GM18868 (cell line): Measurements from ENCODE around the gene TIMELESS.
A peak's percentile ranks its signal among the peaks of the same experiment; 100 is the strongest.
"Not testable (repeated sequence)": the region's sequence is repeated elsewhere in the genome, so short reads cannot be mapped to it uniquely, and the experiment has no call there.

Source experiments
- ATAC-seq: cut with Tn5 transposase; IDR thresholded peaks from one replicate; pipeline ENCODE4 v1.9.1; 2021; ENCODE audit warnings: mild to moderate bottlenecking, moderate library complexity; ENCODE audit not compliant: unreplicated experiment

Gene TIMELESS, protein sequence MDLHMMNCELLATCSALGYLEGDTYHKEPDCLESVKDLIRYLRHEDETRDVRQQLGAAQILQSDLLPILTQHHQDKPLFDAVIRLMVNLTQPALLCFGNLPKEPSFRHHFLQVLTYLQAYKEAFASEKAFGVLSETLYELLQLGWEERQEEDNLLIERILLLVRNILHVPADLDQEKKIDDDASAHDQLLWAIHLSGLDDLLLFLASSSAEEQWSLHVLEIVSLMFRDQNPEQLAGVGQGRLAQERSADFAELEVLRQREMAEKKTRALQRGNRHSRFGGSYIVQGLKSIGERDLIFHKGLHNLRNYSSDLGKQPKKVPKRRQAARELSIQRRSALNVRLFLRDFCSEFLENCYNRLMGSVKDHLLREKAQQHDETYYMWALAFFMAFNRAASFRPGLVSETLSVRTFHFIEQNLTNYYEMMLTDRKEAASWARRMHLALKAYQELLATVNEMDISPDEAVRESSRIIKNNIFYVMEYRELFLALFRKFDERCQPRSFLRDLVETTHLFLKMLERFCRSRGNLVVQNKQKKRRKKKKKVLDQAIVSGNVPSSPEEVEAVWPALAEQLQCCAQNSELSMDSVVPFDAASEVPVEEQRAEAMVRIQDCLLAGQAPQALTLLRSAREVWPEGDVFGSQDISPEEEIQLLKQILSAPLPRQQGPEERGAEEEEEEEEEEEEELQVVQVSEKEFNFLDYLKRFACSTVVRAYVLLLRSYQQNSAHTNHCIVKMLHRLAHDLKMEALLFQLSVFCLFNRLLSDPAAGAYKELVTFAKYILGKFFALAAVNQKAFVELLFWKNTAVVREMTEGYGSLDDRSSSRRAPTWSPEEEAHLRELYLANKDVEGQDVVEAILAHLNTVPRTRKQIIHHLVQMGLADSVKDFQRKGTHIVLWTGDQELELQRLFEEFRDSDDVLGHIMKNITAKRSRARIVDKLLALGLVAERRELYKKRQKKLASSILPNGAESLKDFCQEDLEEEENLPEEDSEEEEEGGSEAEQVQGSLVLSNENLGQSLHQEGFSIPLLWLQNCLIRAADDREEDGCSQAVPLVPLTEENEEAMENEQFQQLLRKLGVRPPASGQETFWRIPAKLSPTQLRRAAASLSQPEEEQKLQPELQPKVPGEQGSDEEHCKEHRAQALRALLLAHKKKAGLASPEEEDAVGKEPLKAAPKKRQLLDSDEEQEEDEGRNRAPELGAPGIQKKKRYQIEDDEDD

GRCh38 chr12:56448860-56449621, at the start of gene TIMELESS:
Gene TIMELESS (minus strand): TSS chr12:56449426. CDS start chr12:56434170, 15,256 bp downstream.
- ATAC-seq = peak; percentile 96

DNA sequence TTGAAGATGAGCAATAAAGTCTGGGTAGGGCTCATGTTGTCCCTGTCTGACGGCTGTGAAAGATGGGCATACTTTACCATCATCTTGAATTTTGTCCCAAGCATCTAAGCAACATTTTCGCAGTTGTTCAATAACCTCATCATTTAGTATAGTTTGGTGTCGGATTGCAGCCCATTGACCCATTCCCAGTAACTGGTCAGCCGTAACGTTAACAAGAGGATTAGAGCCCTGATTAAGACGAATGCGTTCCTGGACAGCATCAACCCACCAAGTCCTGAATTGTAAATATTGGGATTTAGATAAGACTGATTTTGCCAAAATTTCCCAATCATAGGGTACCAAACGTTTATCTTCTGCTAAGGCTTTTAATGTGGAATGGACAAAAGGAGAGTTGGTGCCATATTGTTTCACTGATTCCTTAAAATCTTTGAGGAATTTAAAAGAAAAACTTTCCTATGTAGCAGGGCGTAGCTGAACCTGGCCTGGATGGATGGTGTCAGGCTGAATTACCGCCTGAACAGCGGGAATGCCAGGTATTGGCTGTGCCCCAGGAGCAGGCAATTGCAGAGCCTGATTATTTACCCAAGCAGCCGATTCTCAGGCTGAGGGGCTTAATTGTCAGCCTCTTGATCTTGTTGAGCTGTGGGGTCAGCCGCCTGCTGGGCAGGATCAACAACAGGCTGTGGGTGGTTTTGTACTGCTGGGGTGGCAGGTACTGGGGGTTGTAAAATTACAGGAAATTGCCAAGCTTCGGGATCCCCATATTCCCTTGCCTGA, 49.1 kb upstream of the TIMELESS start:
- ATAC-seq = not testable (repeated sequence)

DNA sequence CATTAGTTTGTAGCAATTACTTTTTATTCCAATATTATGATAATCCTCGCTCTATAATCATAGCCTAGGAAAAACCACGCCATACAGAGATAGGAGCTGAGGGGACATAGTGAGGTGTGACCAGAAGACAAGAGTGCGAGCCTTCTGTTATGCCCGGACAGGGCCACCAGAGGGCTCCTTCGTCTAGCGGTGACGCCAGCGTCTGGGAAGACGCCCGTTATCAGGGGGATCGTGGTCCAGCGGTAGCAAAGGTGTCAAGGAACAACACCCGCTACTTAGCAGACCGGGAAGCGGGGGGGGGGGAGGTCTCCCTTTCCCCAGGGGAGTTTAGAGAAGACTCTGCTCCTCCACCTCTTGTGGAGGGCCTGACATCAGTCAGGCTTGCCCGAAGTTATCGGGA, 47.5 kb upstream of the TIMELESS start:
- not testable (repeated sequence) for ATAC-seq

DNA sequence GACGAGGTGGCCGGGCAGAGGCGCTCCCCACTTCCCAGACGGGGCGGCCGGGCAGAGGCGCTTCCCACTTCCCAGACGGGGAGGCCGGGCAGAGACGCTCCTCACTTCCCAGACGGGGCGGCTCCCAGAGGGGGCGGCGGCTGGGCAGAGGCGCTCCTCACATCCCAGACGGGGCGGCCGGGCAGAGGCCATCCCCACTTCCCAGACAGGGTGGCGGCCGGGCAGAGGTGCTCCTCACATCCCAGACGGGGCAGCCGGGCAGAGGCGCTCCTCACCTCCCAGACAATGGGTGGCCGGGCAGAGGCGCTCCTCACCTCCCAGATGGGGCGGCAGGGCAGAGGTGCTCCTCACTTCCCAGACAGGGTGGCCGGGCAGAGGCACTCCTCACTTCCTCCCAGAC, 45.3 kb upstream of the TIMELESS start:
- not testable (repeated sequence) for ATAC-seq

GRCh38 chr12:56494106-56494415, 44.8 kb upstream of the TIMELESS start:
- ATAC-seq = not testable (repeated sequence)

DNA sequence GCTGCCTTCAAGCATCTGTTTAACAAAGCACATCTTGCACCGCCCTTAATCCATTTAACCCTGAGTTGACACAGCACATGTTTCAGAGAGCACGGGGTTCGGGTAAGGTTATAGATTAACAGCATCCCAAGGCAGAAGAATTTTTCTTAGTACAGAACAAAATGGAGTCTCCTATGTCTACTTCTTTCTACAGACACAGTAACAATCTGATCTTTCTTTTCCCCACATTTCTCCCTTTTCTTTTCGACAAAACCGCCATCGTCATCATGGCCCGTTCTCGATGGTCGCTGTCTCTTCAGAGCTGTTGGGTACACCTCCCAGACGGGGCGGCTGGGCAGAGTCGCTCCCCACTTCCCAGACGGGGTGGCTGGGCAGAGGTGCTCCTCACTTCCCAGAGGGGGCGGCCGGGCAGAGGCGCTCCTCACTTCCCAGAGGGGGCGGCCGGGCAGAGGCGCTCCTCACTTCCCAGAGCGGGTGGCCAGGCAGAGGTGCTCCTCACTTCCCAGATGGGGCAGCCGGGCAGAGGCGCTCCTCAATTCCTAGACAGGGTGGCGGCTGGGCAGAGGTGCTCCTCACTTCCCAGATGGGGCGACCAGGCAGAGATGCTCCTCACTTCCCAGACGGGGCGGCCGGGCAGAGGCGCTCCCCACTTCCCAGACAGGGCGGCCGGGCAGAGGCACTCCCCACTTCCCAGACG, 44.3 kb upstream of the TIMELESS start:
- not testable (repeated sequence) for ATAC-seq

DNA sequence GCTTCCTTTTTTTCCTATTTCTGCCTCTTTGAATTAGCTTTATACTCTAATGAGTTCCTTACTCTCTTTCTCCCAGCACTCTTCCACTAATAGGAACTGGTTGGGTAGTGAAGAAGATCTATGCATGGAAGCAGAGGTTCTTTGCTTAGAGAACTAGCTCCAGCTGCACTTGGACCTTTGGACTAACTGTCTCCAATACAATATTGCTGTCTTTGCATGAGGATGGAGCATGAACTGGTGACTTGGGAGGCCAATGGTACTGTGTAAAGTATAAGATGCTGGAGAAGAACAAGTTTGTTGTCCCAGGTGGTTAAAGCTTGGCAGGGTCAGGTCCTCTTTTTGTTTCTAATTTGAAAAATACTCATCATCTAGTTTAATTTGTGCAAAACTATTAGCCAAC, 41.1 kb upstream of the TIMELESS start:
- ATAC-seq = no peak

DNA sequence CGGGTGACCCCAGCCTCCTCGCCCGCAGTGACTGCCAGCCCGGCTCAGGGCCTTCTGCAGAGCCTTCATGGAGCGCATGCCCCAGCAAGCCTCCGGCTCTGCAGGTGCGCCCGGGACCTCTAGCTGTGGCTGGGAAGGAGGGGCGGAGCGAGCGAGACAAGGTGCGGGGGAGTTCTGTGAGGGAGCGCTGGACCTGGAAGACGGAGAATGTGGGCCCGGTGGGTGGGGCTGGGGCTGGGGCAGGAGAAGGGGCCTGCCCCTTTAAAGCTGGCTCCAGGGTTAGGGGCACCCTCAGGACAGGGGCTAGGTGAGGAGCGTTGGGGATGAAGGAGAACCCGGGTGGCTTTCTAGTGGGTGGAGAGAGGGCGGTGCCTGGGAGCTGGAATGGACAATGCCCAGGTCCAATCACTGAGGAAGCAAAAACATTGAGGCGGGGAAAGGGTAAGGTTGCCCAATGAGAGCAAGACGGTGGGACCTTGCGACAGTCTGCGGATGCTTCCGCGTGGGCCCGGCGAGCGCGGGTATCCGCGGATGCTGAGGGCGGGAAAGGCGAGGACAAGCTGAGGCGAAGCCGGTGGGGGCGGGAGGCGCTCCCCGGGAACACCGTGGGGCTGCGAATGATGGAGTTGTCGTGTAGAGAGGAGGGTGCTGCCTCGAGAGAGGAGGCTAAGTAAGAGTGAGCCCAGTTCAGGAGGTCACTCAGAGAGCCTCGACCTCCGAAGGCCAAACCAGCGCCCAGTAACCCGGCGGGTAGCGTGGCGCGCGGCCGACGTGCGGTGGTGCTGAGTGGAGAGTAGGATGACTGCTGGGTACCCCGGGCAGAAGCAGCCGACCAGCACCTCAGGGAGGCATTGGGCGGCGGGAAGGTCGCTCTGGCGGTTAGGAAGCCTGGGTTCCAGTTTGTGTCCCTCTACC, 39.1 kb upstream of the TIMELESS start, which contains the start of gene GLS2:
GLS2 (minus strand) TSS at position 121 of the 915 bp plus-strand sequence; CDS start at position 78, 43 bp downstream.
- ATAC-seq = peak; percentile 96

- ATAC-seq = peak; percentile 15
Measured at GRCh38 chr12:56487448-56488040, 38.3 kb upstream of the TIMELESS start.

GRCh38 chr12:56486694-56487093, 37.5 kb upstream of the TIMELESS start:
- no peak for ATAC-seq

DNA sequence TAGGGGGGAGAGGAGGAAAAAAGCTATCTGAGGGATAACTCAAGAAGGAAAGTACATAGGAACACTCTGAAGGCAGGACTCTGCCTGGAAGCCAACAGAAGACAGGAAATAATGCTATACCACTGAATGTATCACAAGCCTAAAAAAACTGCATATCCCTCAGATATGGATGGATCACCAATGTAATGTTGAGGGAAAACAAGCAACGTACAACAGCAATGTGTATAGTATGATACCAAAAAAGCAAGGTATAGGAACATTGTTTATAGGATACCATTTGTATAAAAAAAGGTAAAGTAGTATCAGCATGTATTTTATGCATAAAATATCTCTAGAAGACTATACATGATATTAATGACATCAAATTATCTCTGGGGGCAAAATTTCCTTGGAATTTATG, 35.3 kb upstream of the TIMELESS start:
- ATAC-seq = no peak

- ATAC-seq = no peak
Measured at GRCh38 chr12:56479625-56480024, 30.4 kb upstream of the TIMELESS start.

GRCh38 chr12:56477521-56478225, 28.4 kb upstream of the TIMELESS start:
- ATAC-seq = no peak

GRCh38 chr12:56476972-56477432, 27.8 kb upstream of the TIMELESS start:
- no peak for ATAC-seq

- no peak for ATAC-seq
Measured at GRCh38 chr12:56476143-56476542, 26.9 kb upstream of the TIMELESS start.

- no peak for ATAC-seq
Measured at GRCh38 chr12:56474389-56474788, 25.2 kb upstream of the TIMELESS start.
